HG03045 (cell line): Measurements from ENCODE around the gene DCUN1D4.

Source experiments
- ATAC-seq: cut with Tn5 transposase; IDR thresholded peaks from one replicate; pipeline ENCODE4 v1.9.1; 2021; ENCODE audit warnings: mild to moderate bottlenecking, moderate library complexity; ENCODE audit not compliant: unreplicated experiment

Gene DCUN1D4

GRCh38 chr4:51842554-51843308 is at the start of gene DCUN1D4:
Gene DCUN1D4, plus strand, starts transcription at chr4:51843153. Its CDS starts 90 bp downstream, at chr4:51843243.
- peak; percentile 95 for ATAC-seq

- ATAC-seq = no peak
Measured at GRCh38 chr4:51820443-51821234, 22.3 kb upstream of the DCUN1D4 start.

GRCh38 chr4:51825341-51825740 is 17.6 kb upstream of the DCUN1D4 start:
- ATAC-seq = no peak

GRCh38 chr4:51830156-51830720 is 12.7 kb upstream of the DCUN1D4 start:
- no peak for ATAC-seq

- peak; percentile 66 for ATAC-seq
Measured at GRCh38 chr4:51831133-51831532, 11.8 kb upstream of the DCUN1D4 start.

GRCh38 chr4:51833236-51833635 is 9.7 kb upstream of the DCUN1D4 start:
- no peak for ATAC-seq

GRCh38 chr4:51835079-51835478 is 7.9 kb upstream of the DCUN1D4 start:
- no peak for ATAC-seq

- ATAC-seq = no peak
Measured at GRCh38 chr4:51835855-51836254, 7.1 kb upstream of the DCUN1D4 start.

GRCh38 chr4:51836549-51836948 is 6.4 kb upstream of the DCUN1D4 start:
- no peak for ATAC-seq

- ATAC-seq = no peak
Measured at GRCh38 chr4:51840781-51841180, 2.2 kb upstream of the DCUN1D4 start.

GRCh38 chr4:51842167-51842553 is 793 bp upstream of the DCUN1D4 start:
- no peak for ATAC-seq

GRCh38 chr4:51843309-51844152 is 578 bp downstream of the DCUN1D4 start:
- ATAC-seq = peak; percentile 32

- ATAC-seq = peak; percentile 39
Measured at GRCh38 chr4:51844153-51845054, 1.5 kb downstream of the DCUN1D4 start.

- no peak for ATAC-seq
Measured at GRCh38 chr4:51845055-51845426, 2.1 kb downstream of the DCUN1D4 start.

- ATAC-seq = no peak
Measured at GRCh38 chr4:51845711-51846110, 2.8 kb downstream of the DCUN1D4 start.

- ATAC-seq = no peak
Measured at GRCh38 chr4:51849430-51849829, 6.5 kb downstream of the DCUN1D4 start.

GRCh38 chr4:51850294-51850693 is 7.3 kb downstream of the DCUN1D4 start:
- no peak for ATAC-seq

- no peak for ATAC-seq
Measured at GRCh38 chr4:51851090-51851936, 8.4 kb downstream of the DCUN1D4 start.

- no peak for ATAC-seq
Measured at GRCh38 chr4:51851937-51852290, 9.0 kb downstream of the DCUN1D4 start.
